ENCODE measurements around the gene BLNK.

BLNK gene

GRCh38 chr10:96287392-96288105 is 16.2 kb upstream of the BLNK start:
- no peak for DNase-seq

GRCh38 chr10:96285331-96285752 is 14.0 kb upstream of the BLNK start:
- no peak for DNase-seq

- no peak for DNase-seq
Measured at GRCh38 chr10:96283756-96284155, 12.4 kb upstream of the BLNK start.

GRCh38 chr10:96283351-96283750 is 12.0 kb upstream of the BLNK start:
- DNase-seq = no peak

- DNase-seq = no peak
Measured at GRCh38 chr10:96281444-96282029, 10.2 kb upstream of the BLNK start.

GRCh38 chr10:96280859-96281258 is 9.5 kb upstream of the BLNK start:
- no peak for DNase-seq

GRCh38 chr10:96279191-96279641 is 7.8 kb upstream of the BLNK start:
- no peak for DNase-seq

GRCh38 chr10:96276831-96277230 is 5.5 kb upstream of the BLNK start:
- DNase-seq = no peak

- DNase-seq = no peak
Measured at GRCh38 chr10:96276426-96276825, 5.1 kb upstream of the BLNK start.

- no peak for DNase-seq
Measured at GRCh38 chr10:96275685-96276418, 4.5 kb upstream of the BLNK start.

GRCh38 chr10:96272316-96273280 is 1.2 kb upstream of the BLNK start:
- no peak for DNase-seq

- no peak for DNase-seq
Measured at GRCh38 chr10:96270571-96270970, 798 bp downstream of the BLNK start.

- no peak for DNase-seq
Measured at GRCh38 chr10:96269438-96270300, 1.7 kb downstream of the BLNK start.

GRCh38 chr10:96268341-96268909 is 2.9 kb downstream of the BLNK start:
- DNase-seq = no peak

GRCh38 chr10:96267234-96267705 is 4.1 kb downstream of the BLNK start:
- DNase-seq = no peak

GRCh38 chr10:96266118-96266770 is 5.1 kb downstream of the BLNK start:
- DNase-seq = no peak

GRCh38 chr10:96264938-96265337 is 6.4 kb downstream of the BLNK start:
- DNase-seq = no peak

GRCh38 chr10:96263669-96264068 is 7.7 kb downstream of the BLNK start:
- DNase-seq = no peak

GRCh38 chr10:96263176-96263575 is 8.2 kb downstream of the BLNK start:
- DNase-seq = no peak

GRCh38 chr10:96261930-96262329 is 9.4 kb downstream of the BLNK start:
- no peak for DNase-seq

- DNase-seq = no peak
Measured at GRCh38 chr10:96261132-96261531, 10.2 kb downstream of the BLNK start.

Measured in Kasumi-1 (cell line).